CD8-positive, alpha-beta memory T cell (primary cell): ENCODE measurements around the gene E4F1. TPM values are rescaled to one million over a fixed set of nuclear protein-coding genes. Genes with fewer than 3 reads are reported as not detected.
A peak's percentile ranks its signal among the peaks of the same experiment; 100 is the strongest.

Source experiments
- CTCF ChIA-PET: fragments of 350-600 bp; sonication (Branson Sonifier 250); formaldehyde crosslinking; loops from one replicate; lab custom pipeline; 2021; ENCODE audit warnings: antibody characterized with exemption; lab: Charles Lee
- POLR2A ChIA-PET: fragments of 350-600 bp; sonication (Branson Sonifier 250); formaldehyde crosslinking; loops from one replicate; lab custom pipeline; 2021; ENCODE audit warnings: antibody characterized with exemption; lab: Charles Lee
- DNase-seq, 5 donors: peaks; one replicate each; pipeline versions ENCODE4 v3.0.0 to v3.0.0-alpha.2; 2020 to 2022; ENCODE audit warnings: mixed read lengths in 1 of 5
- H3K27ac ChIP-seq: one replicate; pipeline ENCODE4 v1.7.0; 2013; ENCODE audit warnings: low read depth, mild to moderate bottlenecking, low read length, moderate library complexity
- H3K27me3 ChIP-seq: 2 replicates; pipeline ENCODE4 v1.7.0; 2013; ENCODE audit warnings: low read length, mild to moderate bottlenecking; ENCODE audit not compliant: insufficient read depth, poor library complexity, severe bottlenecking
- H3K36me3 ChIP-seq: 2 replicates; pipeline ENCODE4 v1.7.0; 2013; ENCODE audit warnings: mild to moderate bottlenecking, low read length, moderate library complexity; ENCODE audit not compliant: insufficient read depth
- H3K4me1 ChIP-seq: 2 replicates; pipeline ENCODE4 v1.7.0; 2013; ENCODE audit warnings: mild to moderate bottlenecking, low read length, moderate library complexity; ENCODE audit not compliant: insufficient read depth
- H3K4me3 ChIP-seq: 2 replicates; pipeline ENCODE4 v1.7.0; 2013; ENCODE audit warnings: mild to moderate bottlenecking, low read length
- H3K9me3 ChIP-seq: 2 replicates; pipeline ENCODE4 v1.7.0; 2013; ENCODE audit warnings: mild to moderate bottlenecking, low read length
- H3K27ac Mint-ChIP-seq, 8 donors: one replicate each; pipeline ENCODE4 v1.8.0; 2020 to 2021; ENCODE audit warnings: mixed read lengths in 8 of 8, mild to moderate bottlenecking in 6 of 8, inconsistent platforms in 3 of 8, moderate library complexity in 3 of 8
- H3K27me3 Mint-ChIP-seq, 2 donors: one replicate each; pipeline ENCODE4 v1.8.0; 2020 to 2021; ENCODE audit warnings: mixed read lengths in 2 of 2, mild to moderate bottlenecking in 1 of 2, moderate library complexity in 1 of 2
- H3K36me3 Mint-ChIP-seq, 3 donors: one replicate each; pipeline ENCODE4 v1.8.0; 2020 to 2021; ENCODE audit warnings: mixed read lengths in 3 of 3, inconsistent platforms in 1 of 3, mild to moderate bottlenecking in 1 of 3
- H3K4me1 Mint-ChIP-seq, 3 donors: one replicate each; pipeline ENCODE4 v1.8.0; 2020 to 2021; ENCODE audit warnings: mixed read lengths in 3 of 3, inconsistent platforms in 1 of 3, mild to moderate bottlenecking in 1 of 3
- H3K4me3 Mint-ChIP-seq, 7 donors: one replicate each; pipeline ENCODE4 v1.8.0; 2020 to 2021; ENCODE audit warnings: mixed read lengths in 7 of 7, mild to moderate bottlenecking in 6 of 7, moderate library complexity in 4 of 7, inconsistent platforms in 2 of 7
- H3K9me3 Mint-ChIP-seq, 5 donors: one replicate each; pipeline ENCODE4 v1.8.0; 2020 to 2022; ENCODE audit warnings: mixed read lengths in 5 of 5, mild to moderate bottlenecking in 3 of 5, moderate library complexity in 2 of 5, inconsistent platforms in 1 of 5
- polyA plus RNA-seq: library from polyadenylated mRNA; unstranded; fragments of 300-500 nt; fragmentation: Illumina TruSeq; gene quantifications from one replicate; pipeline ENCODE4 v1.2.3, GENCODE V29; 2021
- total RNA-seq, 2 experiments: library from RNA; stranded (reverse); gene quantifications; one replicate each; pipeline ENCODE4 v1.2.3, GENCODE V29; 2021

The E4F1 gene
- total and polyA plus RNA-seq, 3 experiments from 2014 or later, result 16.5 to 29.8 (median 28.9) TPM

DNA sequence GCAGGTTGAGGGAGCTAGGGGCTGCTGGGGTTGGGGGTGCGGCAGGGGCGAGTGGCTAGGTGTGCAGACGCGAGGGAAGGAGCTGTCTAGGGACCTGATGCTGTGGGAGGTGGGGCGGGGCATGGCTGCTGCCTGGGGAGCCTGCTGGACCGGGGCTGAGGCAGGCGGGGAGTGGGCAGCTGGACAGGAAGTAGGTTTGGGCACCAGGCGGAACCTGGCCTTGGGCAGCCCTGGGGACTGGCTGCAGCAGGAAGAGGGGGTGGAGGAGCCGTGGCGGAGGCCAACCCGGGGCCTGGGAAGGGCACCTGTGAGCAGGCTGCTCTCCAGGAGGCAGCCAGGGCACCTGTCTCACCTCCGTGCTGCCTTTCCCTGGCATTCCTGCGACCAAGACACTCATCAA lies 7.0 kb downstream of the E4F1 start:
- peaks cover 0 to 66% (median 0%) of the 10 kb centered on the region in 3 donors for H3K36me3 Mint-ChIP-seq
- H3K4me1 ChIP-seq, result no peaks in the 10 kb centered on the region
- H3K27ac ChIP-seq, result no peak overlapping the region
- no peaks in the 10 kb centered on the region for H3K27me3 ChIP-seq
- H3K27me3 Mint-ChIP-seq, result no peaks in the 10 kb centered on the region
- ChIA-PET CTCF (no interaction called here), POLR2A (no interaction called here)
- H3K9me3 Mint-ChIP-seq, result no peaks in the 10 kb centered on the region
- H3K36me3 ChIP-seq, result peaks cover 10% of the 10 kb centered on the region
- no peak overlapping the region for H3K27ac Mint-ChIP-seq
- H3K4me3 Mint-ChIP-seq, result no peak overlapping the region
- no peak overlapping the region for H3K4me3 ChIP-seq
- peak in 1 of 5 donors; percentile 42 for DNase-seq
- no peaks in the 10 kb centered on the region for H3K9me3 ChIP-seq
- peaks cover 4 to 15% (median 7%) of the 10 kb centered on the region in 3 donors for H3K4me1 Mint-ChIP-seq

DNA sequence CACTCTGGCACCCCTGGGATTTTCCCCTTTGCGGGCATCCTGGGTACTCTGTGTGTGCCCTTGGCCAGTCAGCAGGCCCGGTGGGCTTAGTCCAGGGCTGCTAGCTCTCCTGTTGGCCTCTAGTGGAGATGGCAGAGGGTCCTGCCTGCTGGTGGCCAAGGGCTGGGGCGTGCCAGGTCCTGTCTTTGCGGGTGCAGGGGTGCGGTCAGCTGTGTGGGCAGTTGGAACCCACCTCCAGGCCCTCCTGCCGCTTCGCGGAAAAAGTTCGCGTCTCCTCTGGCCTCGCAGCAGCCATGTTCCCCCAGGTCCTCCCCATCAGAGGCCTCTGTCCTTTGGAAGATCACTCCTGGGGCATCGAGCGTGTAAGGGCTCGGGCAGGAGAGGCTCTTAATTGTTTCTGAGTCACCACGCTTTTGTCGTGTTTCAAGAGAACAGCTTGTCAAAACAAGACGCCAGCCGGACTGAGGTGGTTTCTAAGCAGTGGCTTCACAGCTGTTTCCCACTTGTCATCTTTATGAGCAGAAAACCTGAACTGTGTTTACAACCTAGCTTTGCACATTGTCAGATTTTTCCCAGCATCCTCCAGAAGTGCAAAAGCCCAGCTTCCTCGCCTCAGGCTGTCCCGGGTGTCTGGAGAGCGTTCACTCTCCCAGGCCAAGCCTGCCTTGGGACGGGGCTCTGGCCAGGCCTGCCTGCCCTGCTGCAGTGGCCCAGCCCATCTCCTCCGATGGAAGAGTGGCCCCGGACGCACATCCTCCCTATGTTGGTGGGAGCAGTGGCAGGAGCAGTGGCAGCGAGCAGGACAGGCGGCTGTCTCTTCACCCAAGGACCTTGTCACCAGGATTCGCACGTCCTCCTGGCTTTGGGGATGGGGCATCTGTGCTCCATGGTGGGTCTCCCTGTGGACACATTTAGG lies 7.9 kb downstream of the E4F1 start:
- no peak overlapping the region for H3K4me3 ChIP-seq
- ChIA-PET CTCF (no interaction called here), POLR2A (no interaction called here)
- no peaks in the 10 kb centered on the region for H3K27me3 Mint-ChIP-seq
- peaks cover 10% of the 10 kb centered on the region for H3K36me3 ChIP-seq
- H3K4me1 Mint-ChIP-seq, result peaks cover under 1 to 12% (median 2%) of the 10 kb centered on the region in 3 donors
- DNase-seq, result peak in 1 of 5 donors; percentile 42
- H3K4me1 ChIP-seq, result no peaks in the 10 kb centered on the region
- no peak overlapping the region for H3K27ac Mint-ChIP-seq
- H3K9me3 Mint-ChIP-seq, result no peaks in the 10 kb centered on the region
- H3K9me3 ChIP-seq, result no peaks in the 10 kb centered on the region
- H3K27ac ChIP-seq, result no peak overlapping the region
- no peak overlapping the region for H3K4me3 Mint-ChIP-seq
- no peaks in the 10 kb centered on the region for H3K27me3 ChIP-seq
- peaks cover 0 to 67% (median 0%) of the 10 kb centered on the region in 3 donors for H3K36me3 Mint-ChIP-seq

DNA sequence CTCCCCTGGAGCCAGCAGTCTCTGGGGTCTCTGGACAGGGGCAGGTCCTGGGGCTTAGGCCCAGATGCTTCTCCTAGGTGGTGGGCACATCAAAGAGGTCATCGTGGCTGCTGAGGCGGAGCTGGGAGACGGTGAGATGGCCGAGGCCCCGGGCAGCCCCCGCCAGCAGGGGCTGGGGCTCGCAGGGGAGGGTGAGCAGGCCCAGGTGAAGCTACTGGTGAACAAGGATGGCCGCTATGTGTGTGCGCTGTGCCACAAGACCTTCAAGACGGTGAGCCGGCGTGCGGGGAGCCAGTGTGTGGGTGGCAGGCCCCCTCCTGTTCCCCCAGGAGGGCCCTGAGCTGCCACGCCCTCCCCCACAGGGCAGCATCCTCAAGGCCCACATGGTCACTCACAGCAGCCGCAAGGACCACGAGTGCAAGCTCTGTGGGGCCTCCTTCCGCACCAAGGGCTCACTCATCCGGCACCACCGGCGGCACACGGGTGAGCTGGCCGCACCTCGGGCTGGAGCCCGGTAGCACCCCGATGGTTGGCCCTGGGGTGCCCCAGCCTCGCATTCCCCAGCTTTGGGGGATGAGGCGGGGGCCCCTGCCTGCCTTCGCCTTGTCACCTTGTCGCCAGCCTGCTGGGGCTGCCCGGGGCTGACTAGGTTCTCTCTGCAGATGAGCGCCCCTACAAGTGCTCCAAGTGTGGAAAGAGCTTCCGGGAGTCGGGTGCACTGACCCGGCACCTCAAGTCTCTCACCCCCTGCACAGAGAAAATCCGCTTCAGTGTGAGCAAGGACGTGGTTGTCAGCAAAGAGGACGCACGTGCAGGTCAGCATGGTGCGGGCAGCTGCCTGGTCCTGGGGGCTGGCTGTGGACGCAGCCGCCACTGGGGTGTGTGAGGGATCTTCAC lies 9.0 kb downstream of the E4F1 start:
- H3K4me1 Mint-ChIP-seq, result peaks cover 0 to 3% (median 0%) of the 10 kb centered on the region in 3 donors
- H3K9me3 Mint-ChIP-seq, result no peaks in the 10 kb centered on the region
- Histone ChIP-seq H3K27me3 (no peaks in the 10 kb centered on the region), H3K36me3 (peaks cover 10% of the 10 kb centered on the region), H3K4me1 (no peaks in the 10 kb centered on the region), H3K4me3 (no peak overlapping the region), H3K9me3 (no peaks in the 10 kb centered on the region), H3K27ac (no peak overlapping the region)
- no peaks in the 10 kb centered on the region for H3K27me3 Mint-ChIP-seq
- H3K4me3 Mint-ChIP-seq, result no peak overlapping the region
- no peak overlapping the region for H3K27ac Mint-ChIP-seq
- H3K36me3 Mint-ChIP-seq, result peaks cover 0 to 64% (median 0%) of the 10 kb centered on the region in 3 donors
- ChIA-PET POLR2A (no interaction called here), CTCF (no interaction called here)
- DNase-seq, result no peak

DNA sequence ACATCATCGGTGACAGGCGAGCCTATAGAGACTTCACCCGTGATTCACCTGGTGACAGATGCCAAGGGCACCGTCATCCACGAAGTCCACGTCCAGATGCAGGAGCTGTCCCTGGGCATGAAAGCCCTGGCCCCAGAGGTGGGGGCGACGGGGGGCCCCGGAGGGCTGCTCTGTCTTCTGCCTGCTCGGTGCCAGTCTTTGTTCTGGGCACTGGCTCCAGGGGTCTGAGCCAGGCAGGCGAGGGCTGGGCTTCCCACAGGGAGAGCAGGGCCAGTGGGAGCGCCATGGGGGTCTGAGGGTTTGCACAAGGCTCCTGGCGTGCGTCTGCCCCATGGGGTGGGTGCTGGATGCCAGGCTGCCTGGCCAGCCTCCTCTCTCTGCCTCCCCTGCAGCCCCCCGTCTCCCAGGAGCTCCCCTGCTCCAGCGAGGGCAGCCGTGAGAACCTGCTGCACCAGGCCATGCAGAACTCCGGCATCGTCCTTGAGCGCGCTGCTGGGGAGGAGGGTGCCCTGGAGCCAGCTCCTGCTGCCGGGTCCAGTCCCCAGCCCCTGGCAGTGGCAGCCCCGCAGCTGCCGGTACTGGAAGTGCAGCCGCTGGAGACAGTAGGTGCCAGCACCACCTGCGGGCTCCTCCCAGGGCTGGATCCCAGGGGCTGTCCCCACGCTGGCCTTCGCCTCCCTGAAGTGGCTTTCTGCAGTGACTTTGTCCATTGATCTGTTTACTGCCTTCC lies 9.8 kb downstream of the E4F1 start:
- no peaks in the 10 kb centered on the region for H3K9me3 Mint-ChIP-seq
- CTCF ChIA-PET, result no interaction called here
- H3K4me3 Mint-ChIP-seq, result no peak overlapping the region
- H3K27ac Mint-ChIP-seq, result no peak overlapping the region
- H3K4me1 ChIP-seq, result no peaks in the 10 kb centered on the region
- H3K36me3 ChIP-seq, result peaks cover 10% of the 10 kb centered on the region
- H3K4me3 ChIP-seq, result no peak overlapping the region
- H3K27ac ChIP-seq, result no peak overlapping the region
- POLR2A ChIA-PET, result no interaction called here
- no peaks in the 10 kb centered on the region for H3K27me3 Mint-ChIP-seq
- H3K4me1 Mint-ChIP-seq, result peaks cover 0 to 3% (median 0%) of the 10 kb centered on the region in 3 donors
- DNase-seq, result no peak
- no peaks in the 10 kb centered on the region for H3K9me3 ChIP-seq
- H3K27me3 ChIP-seq, result no peaks in the 10 kb centered on the region
- H3K36me3 Mint-ChIP-seq, result peaks cover 0 to 59% (median 0%) of the 10 kb centered on the region in 3 donors

DNA sequence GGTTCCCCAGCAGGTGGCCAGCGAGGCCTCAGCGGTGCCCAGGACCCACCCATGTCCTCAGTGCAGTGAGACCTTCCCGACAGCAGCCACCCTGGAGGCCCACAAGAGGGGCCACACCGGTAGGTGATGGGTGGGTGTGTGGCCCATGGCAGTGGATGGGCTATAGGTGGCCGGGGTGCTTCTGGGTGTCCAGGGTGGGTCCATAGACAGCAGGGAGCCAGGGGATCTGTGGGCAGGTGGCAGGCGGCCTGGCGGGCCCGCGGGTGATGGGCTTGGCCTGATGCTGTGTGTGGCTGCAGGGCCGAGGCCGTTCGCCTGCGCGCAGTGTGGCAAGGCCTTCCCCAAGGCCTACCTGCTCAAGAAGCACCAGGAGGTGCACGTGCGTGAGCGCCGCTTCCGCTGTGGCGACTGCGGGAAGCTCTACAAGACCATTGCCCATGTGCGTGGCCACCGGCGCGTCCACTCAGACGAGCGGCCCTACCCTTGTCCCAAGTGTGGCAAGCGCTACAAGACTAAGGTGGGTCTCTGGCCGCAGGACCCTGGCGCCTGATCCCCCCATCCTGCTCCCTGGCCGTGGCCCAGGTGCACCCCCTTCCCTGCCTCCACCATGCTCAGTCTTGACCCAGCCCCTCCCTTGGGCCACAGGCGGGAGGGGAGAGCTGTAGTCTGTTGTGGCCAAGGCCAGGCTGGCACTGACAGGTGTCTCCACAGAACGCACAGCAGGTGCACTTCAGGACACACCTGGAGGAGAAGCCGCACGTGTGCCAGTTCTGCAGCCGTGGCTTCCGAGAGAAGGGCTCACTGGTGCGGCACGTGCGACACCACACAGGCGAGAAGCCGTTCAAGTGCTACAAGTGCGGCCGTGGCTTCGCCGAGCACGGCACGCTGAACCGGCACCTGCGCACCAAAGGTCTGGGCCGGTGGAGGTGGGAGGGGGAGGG lies 10.8 kb downstream of the E4F1 start:
- CTCF ChIA-PET, result no interaction called here
- H3K9me3 Mint-ChIP-seq, result no peaks in the 10 kb centered on the region
- no peak overlapping the region for H3K27ac ChIP-seq

DNA sequence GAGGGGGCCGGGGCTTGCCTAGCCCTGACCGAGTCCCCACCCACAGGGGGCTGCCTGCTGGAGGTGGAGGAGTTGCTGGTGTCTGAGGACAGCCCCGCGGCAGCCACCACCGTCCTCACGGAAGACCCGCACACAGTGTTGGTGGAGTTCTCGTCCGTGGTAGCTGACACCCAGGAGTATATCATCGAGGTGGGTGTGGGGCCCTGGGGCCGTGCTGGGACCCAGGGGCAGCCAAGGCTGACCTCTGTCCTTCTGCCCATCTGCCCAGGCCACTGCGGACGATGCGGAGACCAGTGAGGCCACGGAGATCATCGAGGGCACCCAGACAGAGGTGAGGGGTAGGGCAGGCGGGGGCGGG lies 11.4 kb downstream of the E4F1 start:
- H3K9me3 Mint-ChIP-seq, result no peaks in the 10 kb centered on the region
- ChIA-PET CTCF (no interaction called here), POLR2A (no interaction called here)

More for the DNA sequence above, 10.8 kb downstream of the E4F1 start:
- Histone ChIP-seq H3K4me3 (no peak overlapping the region), H3K9me3 (no peaks in the 10 kb centered on the region), H3K27me3 (no peaks in the 10 kb centered on the region), H3K4me1 (no peaks in the 10 kb centered on the region), H3K36me3 (peaks cover 9% of the 10 kb centered on the region)
- POLR2A ChIA-PET, result no interaction called here
- peak in 1 of 5 donors; percentile 47 for DNase-seq
- H3K4me1 Mint-ChIP-seq, result peaks cover 0 to 3% (median 0%) of the 10 kb centered on the region in 3 donors
- no peak overlapping the region for H3K4me3 Mint-ChIP-seq
- H3K27me3 Mint-ChIP-seq, result no peaks in the 10 kb centered on the region
- peaks cover 0 to 53% (median 0%) of the 10 kb centered on the region in 3 donors for H3K36me3 Mint-ChIP-seq
- no peak overlapping the region for H3K27ac Mint-ChIP-seq

DNA sequence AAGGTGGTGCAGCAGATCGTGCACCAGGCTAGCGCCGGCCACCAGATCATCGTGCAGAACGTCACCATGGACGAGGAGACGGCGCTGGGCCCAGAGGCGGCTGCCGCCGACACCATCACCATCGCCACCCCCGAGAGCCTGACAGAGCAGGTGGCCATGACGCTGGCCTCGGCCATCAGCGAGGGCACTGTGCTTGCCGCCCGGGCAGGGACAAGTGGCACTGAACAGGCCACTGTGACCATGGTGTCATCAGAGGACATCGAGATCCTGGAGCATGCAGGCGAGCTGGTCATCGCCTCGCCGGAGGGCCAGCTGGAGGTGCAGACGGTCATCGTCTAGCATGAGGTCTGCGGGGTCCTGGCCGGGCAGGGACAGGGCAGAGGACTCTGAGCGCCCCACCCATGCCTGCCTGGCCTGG lies 11.9 kb downstream of the E4F1 start:
- Histone ChIP-seq H3K27me3 (no peaks in the 10 kb centered on the region), H3K9me3 (no peaks in the 10 kb centered on the region), H3K4me1 (no peaks in the 10 kb centered on the region), H3K4me3 (no peak overlapping the region), H3K36me3 (no peaks in the 10 kb centered on the region), H3K27ac (no peak overlapping the region)
- Mint-ChIP-seq H3K36me3 (peaks cover 0 to 42% (median 0%) of the 10 kb centered on the region in 3 donors), H3K27me3 (no peaks in the 10 kb centered on the region), H3K9me3 (no peaks in the 10 kb centered on the region), H3K4me1 (peaks cover 0 to 3% (median 0%) of the 10 kb centered on the region in 3 donors), H3K4me3 (no peak overlapping the region), H3K27ac (no peak overlapping the region)
- ChIA-PET CTCF (no interaction called here), POLR2A (no interaction called here)
- DNase-seq, result peak in 1 of 5 donors; percentile 48

More for the DNA sequence above, 11.4 kb downstream of the E4F1 start:
- H3K27ac ChIP-seq, result no peak overlapping the region
- H3K36me3 ChIP-seq, result peaks cover 2% of the 10 kb centered on the region
- no peak overlapping the region for H3K4me3 Mint-ChIP-seq
- no peak overlapping the region for H3K27ac Mint-ChIP-seq
- peaks cover 0 to 3% (median 0%) of the 10 kb centered on the region in 3 donors for H3K4me1 Mint-ChIP-seq
- no peaks in the 10 kb centered on the region for H3K4me1 ChIP-seq
- H3K4me3 ChIP-seq, result no peak overlapping the region
- no peaks in the 10 kb centered on the region for H3K27me3 Mint-ChIP-seq
- H3K9me3 ChIP-seq, result no peaks in the 10 kb centered on the region
- no peak for DNase-seq
- no peaks in the 10 kb centered on the region for H3K27me3 ChIP-seq
- H3K36me3 Mint-ChIP-seq, result peaks cover 0 to 47% (median 0%) of the 10 kb centered on the region in 3 donors
